CD8-positive, alpha-beta memory T cell (primary cell): Measurements from ENCODE around the gene TP53BP1. TPM values are rescaled to one million over a fixed set of nuclear protein-coding genes. Genes with fewer than 3 reads are reported as not detected.

Experiments used
- CTCF ChIA-PET: fragments of 350-600 bp; sonication (Branson Sonifier 250); formaldehyde crosslinking; loops from one replicate; lab custom pipeline; 2021; ENCODE audit warnings: antibody characterized with exemption; lab: Charles Lee
- POLR2A ChIA-PET: fragments of 350-600 bp; sonication (Branson Sonifier 250); formaldehyde crosslinking; loops from one replicate; lab custom pipeline; 2021; ENCODE audit warnings: antibody characterized with exemption; lab: Charles Lee
- DNase-seq, 5 donors: peaks; one replicate each; pipeline versions ENCODE4 v3.0.0 to v3.0.0-alpha.2; 2020 to 2022; ENCODE audit warnings: mixed read lengths in 1 of 5
- H3K27ac ChIP-seq: one replicate; pipeline ENCODE4 v1.7.0; 2013; ENCODE audit warnings: low read depth, mild to moderate bottlenecking, low read length, moderate library complexity
- H3K27me3 ChIP-seq: 2 replicates; pipeline ENCODE4 v1.7.0; 2013; ENCODE audit warnings: low read length, mild to moderate bottlenecking; ENCODE audit not compliant: insufficient read depth, poor library complexity, severe bottlenecking
- H3K36me3 ChIP-seq: 2 replicates; pipeline ENCODE4 v1.7.0; 2013; ENCODE audit warnings: mild to moderate bottlenecking, low read length, moderate library complexity; ENCODE audit not compliant: insufficient read depth
- H3K4me1 ChIP-seq: 2 replicates; pipeline ENCODE4 v1.7.0; 2013; ENCODE audit warnings: mild to moderate bottlenecking, low read length, moderate library complexity; ENCODE audit not compliant: insufficient read depth
- H3K4me3 ChIP-seq: 2 replicates; pipeline ENCODE4 v1.7.0; 2013; ENCODE audit warnings: mild to moderate bottlenecking, low read length
- H3K9me3 ChIP-seq: 2 replicates; pipeline ENCODE4 v1.7.0; 2013; ENCODE audit warnings: mild to moderate bottlenecking, low read length
- H3K27ac Mint-ChIP-seq, 8 donors: one replicate each; pipeline ENCODE4 v1.8.0; 2020 to 2021; ENCODE audit warnings: mixed read lengths in 8 of 8, mild to moderate bottlenecking in 6 of 8, inconsistent platforms in 3 of 8, moderate library complexity in 3 of 8
- H3K27me3 Mint-ChIP-seq, 2 donors: one replicate each; pipeline ENCODE4 v1.8.0; 2020 to 2021; ENCODE audit warnings: mixed read lengths in 2 of 2, mild to moderate bottlenecking in 1 of 2, moderate library complexity in 1 of 2
- H3K36me3 Mint-ChIP-seq, 3 donors: one replicate each; pipeline ENCODE4 v1.8.0; 2020 to 2021; ENCODE audit warnings: mixed read lengths in 3 of 3, inconsistent platforms in 1 of 3, mild to moderate bottlenecking in 1 of 3
- H3K4me1 Mint-ChIP-seq, 3 donors: one replicate each; pipeline ENCODE4 v1.8.0; 2020 to 2021; ENCODE audit warnings: mixed read lengths in 3 of 3, inconsistent platforms in 1 of 3, mild to moderate bottlenecking in 1 of 3
- H3K4me3 Mint-ChIP-seq, 7 donors: one replicate each; pipeline ENCODE4 v1.8.0; 2020 to 2021; ENCODE audit warnings: mixed read lengths in 7 of 7, mild to moderate bottlenecking in 6 of 7, moderate library complexity in 4 of 7, inconsistent platforms in 2 of 7
- H3K9me3 Mint-ChIP-seq, 5 donors: one replicate each; pipeline ENCODE4 v1.8.0; 2020 to 2022; ENCODE audit warnings: mixed read lengths in 5 of 5, mild to moderate bottlenecking in 3 of 5, moderate library complexity in 2 of 5, inconsistent platforms in 1 of 5
- polyA plus RNA-seq: library from polyadenylated mRNA; unstranded; fragments of 300-500 nt; fragmentation: Illumina TruSeq; gene quantifications from one replicate; pipeline ENCODE4 v1.2.3, GENCODE V29; 2021
- total RNA-seq, 2 experiments: library from RNA; stranded (reverse); gene quantifications; one replicate each; pipeline ENCODE4 v1.2.3, GENCODE V29; 2021

Gene TP53BP1
- total and polyA plus RNA-seq, 3 experiments from 2014 or later, result 8.2 to 29.1 (median 28.7) TPM

DNA sequence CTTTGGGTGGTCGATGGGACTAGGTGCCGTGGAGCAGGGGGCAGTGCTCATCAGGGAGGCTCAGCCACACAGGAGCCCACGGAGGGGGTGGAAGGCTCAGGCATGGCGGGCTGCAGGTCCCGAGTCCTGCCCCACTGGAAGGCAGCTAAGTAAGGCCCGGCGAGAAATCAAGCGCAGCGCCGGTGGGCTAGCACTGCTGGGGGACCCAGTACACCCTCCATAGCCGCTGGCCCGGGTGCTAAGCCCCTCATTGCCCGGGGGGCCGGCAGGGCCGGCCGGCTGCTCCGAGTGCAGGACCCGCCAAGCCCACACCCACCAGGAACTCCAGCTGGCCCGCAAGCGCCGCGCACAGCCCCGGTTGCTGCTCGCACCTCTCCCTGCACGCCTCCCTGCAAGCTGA is 19.1 kb downstream of the TP53BP1 start:
- Mint-ChIP-seq H3K36me3 (peaks cover 8 to 82% (median 47%) of the 10 kb centered on the region in 3 donors), H3K27me3 (no peaks in the 10 kb centered on the region), H3K27ac (no peak overlapping the region), H3K4me1 (no peaks in the 10 kb centered on the region), H3K9me3 (no peaks in the 10 kb centered on the region), H3K4me3 (no peak overlapping the region)
- CTCF ChIA-PET, result interaction anchor here (1.5 kb wide), 1 partner anchor 36 kb away, joined by 3 read pairs; no protein-coding TSS in a partner anchor
- no peak for DNase-seq
- POLR2A ChIA-PET, result no interaction called here
- Histone ChIP-seq H3K4me1 (no peaks in the 10 kb centered on the region), H3K27me3 (no peaks in the 10 kb centered on the region), H3K9me3 (no peaks in the 10 kb centered on the region), H3K36me3 (peaks cover 22% of the 10 kb centered on the region), H3K4me3 (no peak overlapping the region), H3K27ac (no peak overlapping the region)

DNA sequence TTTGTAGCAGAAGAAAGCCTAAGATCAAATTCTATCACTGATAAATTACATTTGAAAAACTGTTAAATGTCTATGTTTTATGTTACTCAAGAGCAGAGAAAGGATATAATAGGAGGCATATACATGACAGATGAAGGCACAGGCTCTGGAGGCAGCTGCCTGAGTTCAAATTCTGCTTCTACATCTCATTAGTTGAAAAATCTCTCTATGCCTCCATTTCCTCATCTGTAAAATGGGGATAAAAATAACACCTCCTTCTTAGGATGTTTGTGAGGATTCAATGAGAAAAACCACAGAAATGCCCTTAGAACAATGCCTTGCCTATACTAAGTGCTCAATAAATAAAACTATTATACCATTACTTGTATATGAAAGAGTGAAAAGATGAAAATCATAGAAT is 21.0 kb downstream of the TP53BP1 start:
- H3K9me3 ChIP-seq, result no peaks in the 10 kb centered on the region
- Mint-ChIP-seq H3K9me3 (no peaks in the 10 kb centered on the region), H3K27me3 (no peaks in the 10 kb centered on the region), H3K36me3 (peaks cover 5 to 81% (median 35%) of the 10 kb centered on the region in 3 donors), H3K27ac (no peak overlapping the region), H3K4me3 (no peak overlapping the region), H3K4me1 (no peaks in the 10 kb centered on the region)
- no peak overlapping the region for H3K4me3 ChIP-seq
- H3K27me3 ChIP-seq, result no peaks in the 10 kb centered on the region
- no peaks in the 10 kb centered on the region for H3K4me1 ChIP-seq
- POLR2A ChIA-PET, result no interaction called here
- H3K36me3 ChIP-seq, result peaks cover 19% of the 10 kb centered on the region
- no peak overlapping the region for H3K27ac ChIP-seq
- CTCF ChIA-PET, result no interaction called here
- no peak for DNase-seq

DNA sequence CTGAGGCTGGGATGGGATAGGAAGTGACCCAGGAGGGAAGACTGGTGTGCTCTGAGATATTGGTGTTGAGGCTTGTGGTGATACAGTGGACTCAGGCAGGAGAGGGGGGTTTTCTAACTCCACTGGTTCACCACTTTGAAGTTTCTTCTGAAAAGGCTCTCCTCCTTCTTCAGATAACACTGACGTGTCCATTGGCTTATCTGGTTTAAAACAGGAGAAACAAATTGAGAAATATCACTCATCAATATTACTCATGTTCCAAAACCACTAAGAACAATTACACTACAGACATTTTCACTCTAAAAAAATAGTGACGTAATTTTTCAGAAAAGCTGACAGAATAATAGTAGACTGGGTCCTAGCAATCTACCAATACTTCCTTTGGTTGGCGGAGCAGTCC is 23.1 kb downstream of the TP53BP1 start:
- no peak overlapping the region for H3K4me3 ChIP-seq
- ChIA-PET CTCF (no interaction called here), POLR2A (no interaction called here)
- no peaks in the 10 kb centered on the region for H3K27me3 ChIP-seq
- H3K4me1 ChIP-seq, result no peaks in the 10 kb centered on the region
- no peak overlapping the region for H3K4me3 Mint-ChIP-seq
- no peaks in the 10 kb centered on the region for H3K9me3 Mint-ChIP-seq
- no peaks in the 10 kb centered on the region for H3K27me3 Mint-ChIP-seq
- H3K9me3 ChIP-seq, result no peaks in the 10 kb centered on the region
- H3K27ac Mint-ChIP-seq, result peak overlapping the region in 4 of 8 donors; percentile 2 to 77 (median 32)
- peaks cover 5 to 82% (median 30%) of the 10 kb centered on the region in 3 donors for H3K36me3 Mint-ChIP-seq
- no peak for DNase-seq
- H3K36me3 ChIP-seq, result peaks cover 14% of the 10 kb centered on the region
- H3K4me1 Mint-ChIP-seq, result no peaks in the 10 kb centered on the region
- no peak overlapping the region for H3K27ac ChIP-seq

DNA sequence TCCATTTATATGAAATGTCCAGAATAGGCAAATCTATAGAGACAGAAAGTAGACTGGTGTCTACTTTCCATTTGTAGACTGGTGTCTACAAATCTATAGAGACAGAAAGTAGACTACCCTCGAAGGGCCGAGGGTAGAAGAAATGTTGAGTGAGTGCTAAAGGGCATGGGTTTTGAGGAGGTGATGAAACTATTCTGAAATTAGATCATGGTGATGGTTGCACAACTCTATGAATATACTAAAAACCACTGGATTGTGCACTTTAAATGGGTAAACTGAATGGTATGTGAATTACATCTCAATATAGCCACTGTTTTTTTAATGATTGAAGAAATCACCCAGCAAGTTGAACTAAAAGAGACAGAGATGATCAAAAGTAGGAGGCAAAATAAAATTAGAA is 27.9 kb downstream of the TP53BP1 start:
- Mint-ChIP-seq H3K4me1 (no peaks in the 10 kb centered on the region), H3K36me3 (peaks cover 5 to 74% (median 18%) of the 10 kb centered on the region in 3 donors), H3K27me3 (no peaks in the 10 kb centered on the region), H3K4me3 (no peak overlapping the region), H3K27ac (no peak overlapping the region), H3K9me3 (no peaks in the 10 kb centered on the region)
- POLR2A ChIA-PET, result no interaction called here
- Histone ChIP-seq H3K27me3 (no peaks in the 10 kb centered on the region), H3K27ac (no peak overlapping the region), H3K36me3 (peaks cover 5% of the 10 kb centered on the region), H3K4me3 (no peak overlapping the region), H3K4me1 (no peaks in the 10 kb centered on the region), H3K9me3 (no peaks in the 10 kb centered on the region)
- no peak for DNase-seq
- CTCF ChIA-PET, result no interaction called here

DNA sequence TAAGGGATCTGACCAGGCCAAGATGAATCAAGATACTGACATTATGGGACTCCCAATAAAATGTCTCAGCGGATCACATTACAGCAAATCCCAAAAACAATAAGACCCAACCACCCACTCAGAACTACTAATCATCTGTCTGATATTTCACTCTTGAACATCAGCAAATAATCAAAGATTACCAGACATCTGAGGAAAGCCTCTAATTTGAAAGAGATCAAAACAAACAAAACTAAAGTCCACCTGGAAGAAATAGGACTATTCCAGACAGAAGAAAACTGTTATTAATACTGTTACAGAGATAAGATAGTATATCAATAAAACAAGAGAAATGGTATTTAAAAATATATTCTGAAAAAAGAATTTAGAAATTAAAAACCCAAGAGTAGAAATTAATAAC is 29.0 kb downstream of the TP53BP1 start:
- ChIA-PET CTCF (no interaction called here), POLR2A (no interaction called here)
- Histone ChIP-seq H3K36me3 (peaks cover 5% of the 10 kb centered on the region), H3K9me3 (no peaks in the 10 kb centered on the region), H3K27ac (no peak overlapping the region), H3K27me3 (no peaks in the 10 kb centered on the region), H3K4me3 (no peak overlapping the region), H3K4me1 (no peaks in the 10 kb centered on the region)
- Mint-ChIP-seq H3K27me3 (no peaks in the 10 kb centered on the region), H3K4me1 (no peaks in the 10 kb centered on the region), H3K27ac (peak overlapping the region in 2 of 8 donors; percentile 27 to 46), H3K4me3 (no peak overlapping the region), H3K9me3 (no peaks in the 10 kb centered on the region), H3K36me3 (peaks cover 0 to 73% (median 18%) of the 10 kb centered on the region in 3 donors)
- no peak for DNase-seq

DNA sequence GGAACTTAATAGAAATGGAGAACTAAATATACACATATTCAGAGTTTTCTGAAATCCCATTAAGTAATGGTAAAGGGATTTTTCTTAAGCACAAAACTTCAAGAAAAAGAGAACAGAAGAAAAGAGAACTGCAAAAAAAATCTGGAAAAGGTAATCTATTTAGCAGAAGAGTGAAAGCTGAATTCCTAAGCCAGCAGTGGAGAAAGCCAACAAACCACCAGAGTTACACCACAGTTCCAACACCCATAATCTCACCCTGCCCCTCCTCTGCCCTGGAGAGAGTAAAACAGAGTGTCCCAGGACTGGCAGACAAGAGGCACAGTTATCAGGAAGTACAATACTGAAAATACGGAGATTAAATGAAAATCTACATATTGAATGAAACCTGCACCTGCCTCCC is 29.4 kb downstream of the TP53BP1 start:
- Histone ChIP-seq H3K9me3 (no peaks in the 10 kb centered on the region), H3K27ac (no peak overlapping the region), H3K4me3 (no peak overlapping the region), H3K36me3 (peaks cover 5% of the 10 kb centered on the region), H3K27me3 (no peaks in the 10 kb centered on the region), H3K4me1 (no peaks in the 10 kb centered on the region)
- Mint-ChIP-seq H3K4me1 (no peaks in the 10 kb centered on the region), H3K36me3 (peaks cover 0 to 73% (median 18%) of the 10 kb centered on the region in 3 donors), H3K9me3 (no peaks in the 10 kb centered on the region), H3K4me3 (no peak overlapping the region), H3K27ac (peak overlapping the region in 2 of 8 donors; percentile 21 to 46), H3K27me3 (no peaks in the 10 kb centered on the region)
- CTCF ChIA-PET, result no interaction called here
- POLR2A ChIA-PET, result no interaction called here
- no peak for DNase-seq

DNA sequence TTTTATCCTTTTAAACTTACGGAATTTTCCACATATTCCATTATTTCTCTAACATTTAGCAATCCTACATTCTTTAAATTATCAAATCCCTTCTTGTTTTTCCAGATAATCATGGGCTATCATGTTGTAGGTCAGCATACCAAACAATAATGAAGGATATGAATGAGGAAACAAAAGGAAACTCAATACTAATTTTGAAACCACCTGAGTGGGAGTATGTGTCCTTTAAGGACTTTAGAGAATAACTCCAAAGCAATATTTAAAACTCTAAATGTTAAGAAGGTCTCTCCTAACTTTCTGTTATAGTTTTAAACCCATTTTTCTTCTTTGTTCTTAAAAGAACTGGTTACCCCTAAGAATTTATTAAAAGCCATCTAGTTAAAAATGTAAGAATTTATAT is 43.0 kb downstream of the TP53BP1 start:
- H3K9me3 Mint-ChIP-seq, result peaks cover 0 to 2% (median 0%) of the 10 kb centered on the region in 5 donors
- H3K27me3 Mint-ChIP-seq, result no peaks in the 10 kb centered on the region
- DNase-seq, result no peak
- Histone ChIP-seq H3K9me3 (no peaks in the 10 kb centered on the region), H3K36me3 (peaks cover 5% of the 10 kb centered on the region), H3K27ac (no peak overlapping the region), H3K4me3 (no peak overlapping the region), H3K4me1 (no peaks in the 10 kb centered on the region), H3K27me3 (no peaks in the 10 kb centered on the region)
- H3K4me1 Mint-ChIP-seq, result no peaks in the 10 kb centered on the region
- H3K36me3 Mint-ChIP-seq, result peaks cover 0 to 37% (median 11%) of the 10 kb centered on the region in 3 donors
- no peak overlapping the region for H3K27ac Mint-ChIP-seq
- H3K4me3 Mint-ChIP-seq, result no peak overlapping the region
- POLR2A ChIA-PET, result no interaction called here
- CTCF ChIA-PET, result no interaction called here

DNA sequence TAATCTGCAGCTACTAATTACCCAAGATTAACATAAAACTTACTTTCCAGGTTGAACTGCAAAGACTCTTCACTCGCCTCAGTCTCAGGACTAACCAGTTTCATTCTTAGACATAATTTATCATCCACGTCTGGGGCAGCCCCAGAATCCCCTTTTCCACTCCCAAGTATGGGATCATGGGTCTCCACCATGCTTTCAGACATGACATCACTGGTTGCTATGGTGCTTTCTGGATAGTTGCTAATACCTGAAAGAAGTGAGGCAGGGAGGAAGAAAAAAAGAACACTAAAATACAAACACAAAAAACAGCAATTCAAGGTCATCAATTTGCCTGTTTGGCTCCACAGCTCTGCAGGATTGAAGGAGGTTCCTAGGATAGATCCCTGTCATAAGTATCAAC is 46.6 kb downstream of the TP53BP1 start:
- H3K27me3 Mint-ChIP-seq, result no peaks in the 10 kb centered on the region
- H3K27ac Mint-ChIP-seq, result peak overlapping the region in 1 of 8 donors; percentile 8
- CTCF ChIA-PET, result no interaction called here
- no peak overlapping the region for H3K27ac ChIP-seq
- H3K4me3 Mint-ChIP-seq, result no peak overlapping the region
- peaks cover 5% of the 10 kb centered on the region for H3K36me3 ChIP-seq
- H3K9me3 ChIP-seq, result no peaks in the 10 kb centered on the region
- no peak overlapping the region for H3K4me3 ChIP-seq
- H3K4me1 ChIP-seq, result no peaks in the 10 kb centered on the region
- H3K27me3 ChIP-seq, result no peaks in the 10 kb centered on the region
- H3K36me3 Mint-ChIP-seq, result peaks cover 0 to 41% (median 13%) of the 10 kb centered on the region in 3 donors
- DNase-seq, result no peak
- H3K4me1 Mint-ChIP-seq, result peaks cover 0 to under 1% (median 0%) of the 10 kb centered on the region in 3 donors
- POLR2A ChIA-PET, result no interaction called here
- peaks cover 0 to 2% (median 0%) of the 10 kb centered on the region in 5 donors for H3K9me3 Mint-ChIP-seq
